Measurements from ENCODE around the gene HTRA2. TPM values are rescaled to one million over a fixed set of nuclear protein-coding genes. Genes with fewer than 3 reads are reported as not detected.

HTRA2 gene
- total RNA-seq, 4 donors from 2014 or later: 27.3 to 45.9 (median 37.5) TPM

DNA sequence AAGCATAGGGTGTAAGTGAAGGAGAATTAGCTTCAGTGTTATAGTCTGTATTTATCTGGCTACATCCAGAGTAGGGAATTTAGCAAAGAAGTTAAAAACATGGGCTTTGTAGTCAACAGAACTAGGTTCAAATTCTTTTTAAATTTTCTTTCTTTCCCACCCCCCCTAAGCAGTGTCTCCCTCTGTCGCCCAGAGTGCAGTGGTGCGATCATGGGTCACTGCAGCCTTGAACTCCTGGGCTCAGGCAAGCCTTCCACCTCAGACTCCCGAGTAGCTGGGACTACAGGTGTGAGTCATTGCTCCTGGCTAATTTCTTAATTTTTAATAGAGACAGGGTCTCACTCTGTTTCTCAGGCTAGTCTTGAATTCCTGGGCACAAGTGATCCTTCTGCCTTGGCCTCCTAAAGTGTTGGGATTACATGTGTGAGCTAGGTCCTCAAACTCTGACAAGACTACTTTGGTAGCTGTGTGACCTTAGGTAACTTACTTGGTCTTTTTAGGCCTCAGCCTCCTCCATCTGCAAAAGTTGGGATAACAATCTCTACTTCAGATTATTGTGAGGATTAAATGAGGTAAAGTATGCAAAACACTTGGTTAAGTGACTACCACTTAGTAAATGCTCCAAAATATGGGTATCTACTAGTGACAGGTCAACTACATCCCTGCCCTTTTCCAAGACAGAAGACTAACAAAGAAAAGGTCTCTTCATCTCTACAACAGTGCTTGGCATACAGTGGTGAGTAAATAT is 42.6 kb downstream of the HTRA2 start:
- TF ChIP-seq CTCF (IDR thresholded peaks at IDR 0.05) (no peak), POLR2A (IDR thresholded peaks at IDR 0.05) (no peak)
- Histone ChIP-seq H3K36me3 (no peaks in the 10 kb centered on the region), H3K4me3 (replicated peaks in 1 of 3) (no peak overlapping the region), H3K4me1 (no peaks in the 10 kb centered on the region), H3K27ac (no peak overlapping the region), H3K9me3 (no peaks in the 10 kb centered on the region), H3K27me3 (no peaks in the 10 kb centered on the region)
- no peak for DNase-seq
- intact Hi-C loops (cut with DNase I): no loop called here
- whole genome bisulfite sequencing, 2 donors: 77 to 81% methylated on average over 3 of the region's 3 CpGs

DNA sequence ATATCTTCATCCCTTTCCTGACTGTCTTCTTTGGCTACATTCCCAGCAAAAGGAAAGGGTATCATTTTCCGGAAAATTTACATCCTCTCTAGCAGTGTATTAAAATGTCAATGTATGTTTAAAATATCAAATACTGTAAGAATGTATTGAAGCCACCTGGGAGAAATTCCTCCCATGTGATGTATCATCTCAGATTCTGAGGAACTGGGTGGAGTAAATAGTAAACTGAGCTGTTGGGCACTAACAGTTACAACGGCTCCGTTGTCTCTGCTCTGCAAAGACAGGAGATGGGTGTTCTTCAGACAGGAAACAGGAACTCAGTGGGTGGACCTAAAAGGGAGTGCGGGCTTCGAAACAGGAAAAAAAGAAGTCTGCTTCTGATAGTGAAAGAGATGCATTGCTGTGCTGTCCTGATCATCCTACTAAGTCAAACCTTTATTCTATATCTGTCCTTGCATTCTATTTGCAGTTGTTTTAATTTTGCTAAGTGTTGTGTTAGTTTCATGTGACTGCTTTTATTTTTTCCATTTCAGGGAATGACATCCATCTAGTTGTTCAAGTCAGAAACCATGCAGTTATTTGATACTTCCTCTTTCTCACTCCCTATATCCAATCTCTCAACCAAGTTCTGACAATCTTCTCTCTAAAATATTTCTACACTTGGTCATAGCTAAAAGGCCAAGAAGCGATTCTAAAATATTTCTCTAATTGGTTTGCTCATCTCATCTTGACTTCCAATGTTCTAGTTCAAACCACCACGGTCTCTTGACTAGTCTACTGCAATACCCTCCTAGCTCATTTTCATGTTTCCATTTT is 44.2 kb downstream of the HTRA2 start:
- Histone ChIP-seq H3K27me3 (no peaks in the 10 kb centered on the region), H3K36me3 (no peaks in the 10 kb centered on the region), H3K4me3 (replicated peaks in 1 of 3) (no peak overlapping the region), H3K4me1 (no peaks in the 10 kb centered on the region), H3K27ac (no peak overlapping the region), H3K9me3 (no peaks in the 10 kb centered on the region)
- TF ChIP-seq POLR2A (IDR thresholded peaks at IDR 0.05) (no peak), CTCF (IDR thresholded peaks at IDR 0.05) (no peak)
- no peak for DNase-seq
- intact Hi-C loops (cut with DNase I): no loop called here
- WGBS, 2 donors: 65 to 66% methylated on average over 7 of the region's 7 CpGs

- H3K4me1 ChIP-seq: no peaks in the 10 kb centered on the region
- no peak for DNase-seq
- no peaks in the 10 kb centered on the region for H3K9me3 ChIP-seq
- no peaks in the 10 kb centered on the region for H3K27me3 ChIP-seq
- intact Hi-C loops (cut with DNase I): no loop called here
- no peak overlapping the region for H3K4me3 ChIP-seq (replicated peaks in 1 of 3)
- 93 to 97% methylated on average over 4 of the region's 4 CpGs for WGBS, 2 donors
- no peaks in the 10 kb centered on the region for H3K36me3 ChIP-seq
- TF ChIP-seq POLR2A (IDR thresholded peaks at IDR 0.05): no peak
- TF ChIP-seq CTCF (IDR thresholded peaks at IDR 0.05): no peak
- H3K27ac ChIP-seq: no peak overlapping the region
These were observed 45.6 kb downstream of the HTRA2 start for GRCh38 chr2:74575320-74575719.

DNA sequence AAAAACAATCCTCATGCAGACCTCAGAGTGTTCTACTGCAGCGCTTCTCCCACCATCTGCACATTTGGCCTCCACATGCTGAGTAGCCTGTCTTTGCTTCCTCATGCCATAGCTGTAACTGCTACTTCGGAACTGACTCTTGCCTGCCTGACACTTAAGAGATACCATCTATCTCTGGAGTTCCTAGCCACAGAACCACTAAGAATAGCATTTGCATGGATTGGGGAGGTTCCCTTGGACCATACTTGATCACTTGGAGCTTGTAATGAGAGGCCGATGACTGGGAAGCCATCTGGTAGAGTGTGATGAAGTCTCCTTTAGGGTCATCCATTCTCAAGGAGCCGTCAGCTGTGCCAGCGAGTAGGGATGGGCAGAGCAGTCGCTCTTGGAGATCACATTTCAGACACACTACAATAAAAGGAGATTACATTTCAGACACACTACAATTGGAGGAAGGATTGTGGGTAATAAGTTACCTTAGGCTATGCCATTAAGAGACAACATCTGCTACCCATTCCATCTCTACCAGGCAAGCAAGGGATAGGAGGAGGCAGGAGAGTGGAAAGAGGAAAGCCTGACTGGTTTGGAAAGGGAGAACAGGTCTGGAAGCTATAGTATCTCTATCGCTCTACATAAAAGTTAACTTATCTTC is 46.6 kb downstream of the HTRA2 start:
- WGBS, 2 donors: 84 to 89% methylated on average over 7 of the region's 7 CpGs
- Histone ChIP-seq H3K4me3 (replicated peaks in 1 of 3) (no peak overlapping the region), H3K27ac (no peak overlapping the region), H3K27me3 (no peaks in the 10 kb centered on the region), H3K9me3 (no peaks in the 10 kb centered on the region), H3K4me1 (no peaks in the 10 kb centered on the region), H3K36me3 (no peaks in the 10 kb centered on the region)
- no peak for TF ChIP-seq POLR2A (IDR thresholded peaks at IDR 0.05)
- intact Hi-C loops (cut with DNase I): no loop called here
- no peak for DNase-seq

- no peaks in the 10 kb centered on the region for H3K4me1 ChIP-seq
- WGBS, 2 donors: 42 to 50% methylated on average over 1 of the region's 1 CpG
- H3K9me3 ChIP-seq: no peaks in the 10 kb centered on the region
- no peak for DNase-seq
- no peaks in the 10 kb centered on the region for H3K27me3 ChIP-seq
- TF ChIP-seq POLR2A (IDR thresholded peaks at IDR 0.05) (no peak), CTCF (IDR thresholded peaks at IDR 0.05) (no peak)
- intact Hi-C loops (cut with DNase I): no loop called here
- no peaks in the 10 kb centered on the region for H3K36me3 ChIP-seq
- H3K27ac ChIP-seq: no peak overlapping the region
- H3K4me3 ChIP-seq (replicated peaks in 1 of 3): no peak overlapping the region
These were observed 47.1 kb downstream of the HTRA2 start for GRCh38 chr2:74576863-74577229.
